PC-3 (cell line): Measurements from ENCODE around the gene TSPAN4. TPM values are rescaled to one million over a fixed set of nuclear protein-coding genes. Genes with fewer than 3 reads are reported as not detected.

Experiments used
- ATAC-seq: fragments of 200-7000 bp; cut with Tn5 transposase; 2 replicates; pipeline ENCODE4 v1.9.1; 2020; ENCODE audit warnings: mild to moderate bottlenecking, moderate library complexity
- BruUV-seq: library from RNA; stranded (reverse); fragments of 400-500 nt; replicated peaks from 2 replicates; lab custom pipeline; 2021; lab: Mats Ljungman, UMichigan
- CTCF ChIA-PET: fragments of 300-600 bp; sonication (Branson Sonifier 250); formaldehyde crosslinking; loops from one replicate; lab custom pipeline; 2022; ENCODE audit warnings: antibody characterized with exemption; lab: Charles Lee
- POLR2A ChIA-PET: fragments of 300-600 bp; sonication (Branson Sonifier 250); formaldehyde crosslinking; loops from one replicate; lab custom pipeline; 2022; ENCODE audit warnings: antibody characterized with exemption; ENCODE audit not compliant: unreplicated experiment; lab: Charles Lee
- DNase-seq: peaks from one replicate; pipeline ENCODE4 v3.0.0-alpha.2; 2015
- H2AFZ ChIP-seq: fragments of 300-600 bp; sonication (generic); 2 replicates; pipeline ENCODE4 v1.6.0; 2016; ENCODE audit warnings: antibody characterized with exemption, low read length
- H3F3A ChIP-seq: fragments of 300-600 bp; sonication (generic); one replicate; pipeline ENCODE4 v1.6.0; 2017; ENCODE audit warnings: antibody characterized with exemption, low read length, control low read depth, mild to moderate bottlenecking; ENCODE audit not compliant: unreplicated experiment
- H3K27ac ChIP-seq: fragments of 300-600 bp; sonication (generic); 2 replicates; pipeline ENCODE4 v1.5.1; 2016; ENCODE audit warnings: mild to moderate bottlenecking, low read length
- H3K27me3 ChIP-seq: fragments of 300-600 bp; sonication (generic); 2 replicates; pipeline ENCODE4 v1.6.1; 2016; ENCODE audit warnings: low read length, mixed read lengths
- H3K36me3 ChIP-seq: fragments of 300-600 bp; sonication (generic); 2 replicates; pipeline ENCODE4 v1.6.1; 2016; ENCODE audit warnings: low read depth, mixed run types, low read length, mixed read lengths
- H3K4me1 ChIP-seq: fragments of 300-600 bp; sonication (generic); 2 replicates; pipeline ENCODE4 v1.5.1; 2016; ENCODE audit warnings: low read length; ENCODE audit not compliant: insufficient read depth
- H3K4me2 ChIP-seq: fragments of 300-600 bp; sonication (generic); 2 replicates; pipeline ENCODE4 v1.6.0; 2016; ENCODE audit warnings: low read length
- H3K4me3 ChIP-seq: fragments of 300-600 bp; sonication (generic); 2 replicates; pipeline ENCODE4 v1.5.1; 2016; ENCODE audit warnings: mild to moderate bottlenecking, low read length, mixed read lengths
- H3K79me2 ChIP-seq: fragments of 300-600 bp; sonication (generic); 2 replicates; pipeline ENCODE4 v1.6.1; 2017; ENCODE audit warnings: low read length, mixed read lengths
- H3K9ac ChIP-seq: fragments of 300-600 bp; sonication (generic); 2 replicates; pipeline ENCODE4 v1.6.0; 2016; ENCODE audit warnings: mild to moderate bottlenecking, low read length
- H3K9me2 ChIP-seq: fragments of 300-600 bp; sonication (generic); replicated peaks from 2 replicates; pipeline ENCODE4 v1.6.1; 2016; ENCODE audit warnings: mixed run types, low read length, mixed read lengths
- H3K9me3 ChIP-seq: fragments of 300-600 bp; sonication (generic); 2 replicates; pipeline ENCODE4 v1.6.1; 2016; ENCODE audit warnings: low read length, mixed read lengths
- H4K20me1 ChIP-seq: fragments of 300-600 bp; sonication (generic); 2 replicates; pipeline ENCODE4 v1.6.1; 2016; ENCODE audit warnings: low read length, mixed read lengths
- EZH2 ChIP-seq: fragments of 300-600 bp; sonication (generic); IDR thresholded peaks from one replicate; pipeline ENCODE4 v1.6.1; 2017; ENCODE audit warnings: antibody characterized with exemption, mild to moderate bottlenecking, low read length; ENCODE audit not compliant: unreplicated experiment
- EZH2phosphoT487 ChIP-seq: fragments of 300-600 bp; sonication (generic); IDR thresholded peaks from 2 replicates; pipeline ENCODE4 v1.6.1; 2018; ENCODE audit warnings: mild to moderate bottlenecking, antibody characterized with exemption, low read length, borderline replicate concordance
- intact Hi-C: fragments of 100-400 bp; cut with micrococcal nuclease; formaldehyde crosslinking; loops from 2 replicates; pipeline ENCODE4 v1.9.0; 2023
- total RNA-seq: library from RNA; depleted of rRNA; stranded (reverse); fragments of >200 nt; gene quantifications from 2 replicates; pipeline ENCODE4 v1.2.3, GENCODE V29; 2014
- TF ChIP-seq, protein P1 (sequence below): fragments of 300-600 bp; sonication (generic); conservative IDR thresholded peaks from 2 replicates; pipeline ENCODE4 v1.5.1; 2017; ENCODE audit warnings: antibody characterized with exemption, low read depth, mild to moderate bottlenecking, low read length

The TSPAN4 gene
- total RNA-seq, 1 experiment from 2014 or later, result 121 TPM

DNA sequence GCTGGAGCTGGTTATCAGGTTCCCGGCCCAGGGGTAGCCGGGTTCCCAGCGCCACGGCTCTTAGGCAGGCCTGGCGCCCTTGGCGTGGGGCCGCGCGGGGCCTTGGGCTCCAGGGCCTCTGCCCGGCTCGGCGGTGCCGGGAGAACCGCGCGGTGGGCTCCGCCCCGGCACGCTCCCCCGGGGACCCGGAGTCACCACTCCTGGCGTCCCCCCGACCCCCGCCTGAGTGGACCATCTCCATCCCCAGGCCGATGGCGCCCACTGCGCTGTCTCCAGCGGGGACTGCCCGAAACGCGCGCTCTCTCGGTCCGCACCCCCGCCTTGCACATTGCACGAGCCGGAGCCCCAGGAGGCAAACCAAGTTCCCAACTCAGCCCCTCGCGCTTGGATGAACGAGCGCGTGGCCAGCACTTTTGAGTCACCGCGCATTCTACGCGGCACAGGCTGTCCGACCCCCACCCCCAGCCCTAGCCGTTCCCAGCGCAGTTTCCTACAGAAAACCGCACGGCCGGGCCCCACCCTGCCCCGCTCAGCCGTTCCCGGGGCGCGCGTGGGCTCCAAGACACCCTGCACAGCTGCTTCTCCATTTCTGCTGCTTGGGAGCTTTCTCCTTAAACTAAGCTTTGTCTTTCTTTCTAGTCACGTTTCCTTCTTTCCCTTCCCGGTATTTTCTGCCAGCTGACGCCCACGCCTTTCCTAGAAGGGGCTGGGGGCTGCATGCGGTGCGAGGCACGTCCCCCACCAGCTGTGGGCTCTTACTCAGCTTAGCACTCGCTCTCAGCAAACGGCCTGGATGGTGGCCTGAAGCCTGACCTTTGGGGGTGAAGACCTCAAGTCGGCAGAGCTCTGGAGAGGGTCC, 68.6 kb downstream of the TSPAN4 start:
- intact Hi-C loops, result no loop called here
- CTCF ChIA-PET, result interaction anchor here (0.5 kb wide), 1 partner anchor 16 kb away, joined by 5 read pairs; no protein-coding TSS in a partner anchor
- H3K9ac ChIP-seq, result peak overlapping the region; percentile 99

DNA sequence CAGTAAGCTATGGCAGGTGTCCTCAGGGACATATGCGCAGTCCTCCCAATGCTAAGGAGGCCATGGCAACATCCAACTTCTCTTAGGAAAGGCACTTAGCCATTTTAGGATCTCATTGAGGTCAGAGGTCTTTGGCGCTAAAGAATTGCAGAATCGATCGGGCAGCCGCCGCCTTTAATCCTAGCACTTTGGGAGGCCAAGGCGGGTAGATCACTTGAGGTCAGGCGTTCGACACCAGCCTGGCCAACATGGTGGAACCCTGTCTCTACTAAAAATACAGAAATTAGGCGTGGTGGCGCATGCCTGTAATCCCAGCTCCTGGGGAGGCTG, 69.2 kb downstream of the TSPAN4 start:
- intact Hi-C loops, result no loop called here
- ChIA-PET POLR2A (no interaction called here), CTCF (no interaction called here)
- H3K79me2 ChIP-seq, result peaks cover 34% of the 10 kb centered on the region
- no peak for DNase-seq
- H3K4me3 ChIP-seq, result no peak overlapping the region
- BruUV-seq, result TSS peak; percentile 75
- no peaks in the 10 kb centered on the region for H3K9me3 ChIP-seq
- no peaks in the 10 kb centered on the region for H3F3A ChIP-seq
- H2AFZ ChIP-seq, result no peak overlapping the region
- no peak for ATAC-seq
- no peaks in the 10 kb centered on the region for H4K20me1 ChIP-seq
- H3K4me2 ChIP-seq, result peak overlapping the region; percentile 95; the same call in 1 of the 2 replicates
- H3K9ac ChIP-seq, result no peak overlapping the region
- H3K4me1 ChIP-seq, result peaks cover 16% of the 10 kb centered on the region
- H3K9me2 ChIP-seq, result no peaks in the 10 kb centered on the region
- H3K36me3 ChIP-seq, result no peaks in the 10 kb centered on the region; the same call in 1 of the 2 replicates
- no peaks in the 10 kb centered on the region for H3K27me3 ChIP-seq
- TF ChIP-seq EZH2phosphoT487 (no peak), EZH2 (no peak)
- TF ChIP-seq, protein P1, sequence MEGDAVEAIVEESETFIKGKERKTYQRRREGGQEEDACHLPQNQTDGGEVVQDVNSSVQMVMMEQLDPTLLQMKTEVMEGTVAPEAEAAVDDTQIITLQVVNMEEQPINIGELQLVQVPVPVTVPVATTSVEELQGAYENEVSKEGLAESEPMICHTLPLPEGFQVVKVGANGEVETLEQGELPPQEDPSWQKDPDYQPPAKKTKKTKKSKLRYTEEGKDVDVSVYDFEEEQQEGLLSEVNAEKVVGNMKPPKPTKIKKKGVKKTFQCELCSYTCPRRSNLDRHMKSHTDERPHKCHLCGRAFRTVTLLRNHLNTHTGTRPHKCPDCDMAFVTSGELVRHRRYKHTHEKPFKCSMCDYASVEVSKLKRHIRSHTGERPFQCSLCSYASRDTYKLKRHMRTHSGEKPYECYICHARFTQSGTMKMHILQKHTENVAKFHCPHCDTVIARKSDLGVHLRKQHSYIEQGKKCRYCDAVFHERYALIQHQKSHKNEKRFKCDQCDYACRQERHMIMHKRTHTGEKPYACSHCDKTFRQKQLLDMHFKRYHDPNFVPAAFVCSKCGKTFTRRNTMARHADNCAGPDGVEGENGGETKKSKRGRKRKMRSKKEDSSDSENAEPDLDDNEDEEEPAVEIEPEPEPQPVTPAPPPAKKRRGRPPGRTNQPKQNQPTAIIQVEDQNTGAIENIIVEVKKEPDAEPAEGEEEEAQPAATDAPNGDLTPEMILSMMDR, result no peak
- H3K27ac ChIP-seq, result no peak overlapping the region

More for the DNA sequence above, 68.6 kb downstream of the TSPAN4 start:
- Histone ChIP-seq H3K27me3 (no peaks in the 10 kb centered on the region), H3K4me1 (peaks cover 16% of the 10 kb centered on the region), H3K9me2 (no peaks in the 10 kb centered on the region), H3F3A (no peaks in the 10 kb centered on the region), H3K36me3 (no peaks in the 10 kb centered on the region; the same call in 1 of the 2 replicates), H3K4me2 (peak overlapping the region; percentile 95), H4K20me1 (no peaks in the 10 kb centered on the region), H3K79me2 (peaks cover 39% of the 10 kb centered on the region), H3K9me3 (no peaks in the 10 kb centered on the region), H2AFZ (peak overlapping the region; percentile 76), H3K4me3 (peak overlapping the region; percentile 73), H3K27ac (peak overlapping the region; percentile 59)
- POLR2A ChIA-PET, result interaction anchor here (1.1 kb wide), 1 partner anchor 142 kb away, joined by 5 read pairs; no protein-coding TSS in a partner anchor
- BruUV-seq, result no TSS peak
- peak; percentile 28 for ATAC-seq
- peak; percentile 28 for DNase-seq
- TF ChIP-seq, protein P1, result no peak
- TF ChIP-seq EZH2 (no peak), EZH2phosphoT487 (no peak)

DNA sequence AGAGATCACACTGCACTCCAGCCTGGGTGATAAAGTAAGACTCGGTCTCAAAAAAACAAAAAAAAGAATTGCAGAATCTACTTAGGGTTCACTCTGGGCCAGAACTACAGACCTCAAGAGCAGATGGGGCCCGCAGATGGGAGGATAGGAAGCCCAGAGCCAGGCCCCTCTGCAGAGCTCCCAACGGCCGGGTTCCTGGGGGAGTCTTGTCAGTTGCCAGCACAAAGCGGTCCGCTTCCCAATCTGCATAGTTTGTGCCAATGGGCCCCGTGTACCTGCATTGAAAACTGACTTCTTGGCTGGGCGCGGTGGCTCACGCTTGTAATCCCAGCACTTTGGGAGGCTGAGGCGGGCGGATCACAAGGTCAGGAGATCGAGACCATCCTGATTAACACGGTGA, 69.6 kb downstream of the TSPAN4 start:
- ChIA-PET POLR2A (no interaction called here), CTCF (no interaction called here)
- H3K9me2 ChIP-seq, result no peaks in the 10 kb centered on the region
- H3F3A ChIP-seq, result no peaks in the 10 kb centered on the region
- H3K27ac ChIP-seq, result no peak overlapping the region
- BruUV-seq, result no TSS peak
- ATAC-seq (no peak), DNase-seq (no peak)
- peaks cover 33% of the 10 kb centered on the region for H3K79me2 ChIP-seq
- no peak overlapping the region for H2AFZ ChIP-seq
- no peak overlapping the region for H3K9ac ChIP-seq
- intact Hi-C loops, result no loop called here
- H3K4me3 ChIP-seq, result no peak overlapping the region
- no peak for TF ChIP-seq EZH2phosphoT487
- TF ChIP-seq, protein P1, result no peak
- TF ChIP-seq EZH2, result no peak
- H3K4me1 ChIP-seq, result peaks cover 16% of the 10 kb centered on the region
- no peaks in the 10 kb centered on the region; the same call in 1 of the 2 replicates for H3K36me3 ChIP-seq
- H3K4me2 ChIP-seq, result no peak overlapping the region
- H3K27me3 ChIP-seq, result no peaks in the 10 kb centered on the region
- H3K9me3 ChIP-seq, result no peaks in the 10 kb centered on the region
- no peaks in the 10 kb centered on the region for H4K20me1 ChIP-seq
